Prostate gland (tissue), 2 donors: ENCODE data around the gene ZC3H12D.

Experiments used
- CTCF ChIP-seq, 4 experiments: fragments of 200-600 bp in 2 of 4; fragments of 450-650 bp in 2 of 4; sonication (generic) in 2 of 4; IDR thresholded peaks; 1 replicate in 3 of 4; 2 replicates in 1 of 4; pipeline ENCODE4 v1.5.1; 2016 to 2019; ENCODE audit warnings: antibody characterized with exemption in 4 of 4, mild to moderate bottlenecking in 2 of 4, moderate library complexity in 2 of 4
- POLR2A ChIP-seq: fragments of 450-650 bp; IDR thresholded peaks from one replicate; pipeline ENCODE4 v1.6.1; 2016; ENCODE audit warnings: antibody characterized with exemption, mild to moderate bottlenecking
- POLR2AphosphoS5 ChIP-seq: sonication (generic); formaldehyde crosslinking; IDR thresholded peaks from one replicate; pipeline ENCODE4 v1.6.1; 2017; ENCODE audit warnings: antibody characterized with exemption

GRCh38 chr6:149450679-149451375 lies 34.0 kb downstream of the ZC3H12D start:
- no peak for TF ChIP-seq CTCF (IDR thresholded peaks at IDR 0.05)
- TF ChIP-seq POLR2A: no peak
- no peak for TF ChIP-seq POLR2AphosphoS5
